IMR-90 (cell line): ENCODE results near the gene CCL2. TPM values are rescaled to one million over a fixed set of nuclear protein-coding genes. Genes with fewer than 3 reads are reported as not detected.
A peak's percentile ranks its signal among the peaks of the same experiment; 100 is the strongest.

Source experiments
- ATAC-seq: fragments of 200-7000 bp; cut with Tn5 transposase; 2 replicates; pipeline ENCODE4 v1.9.1; 2020; ENCODE audit warnings: low read depth, mild to moderate bottlenecking, moderate library complexity
- BruUV-seq: library from RNA; stranded (reverse); fragments of 400-500 nt; replicated peaks from 2 replicates; lab custom pipeline; 2021; lab: Mats Ljungman, UMichigan
- CTCF ChIA-PET: fragments of 300-600 bp; formaldehyde crosslinking; extraction: SDS; loops from one replicate; lab custom pipeline; 2021; ENCODE audit warnings: antibody characterized with exemption; lab: Yijun Ruan, JAX
- POLR2A ChIA-PET: fragments of 300-600 bp; sonication (Branson Sonifier 250); formaldehyde crosslinking; loops from one replicate; lab custom pipeline; 2022; ENCODE audit warnings: antibody characterized with exemption; ENCODE audit not compliant: unreplicated experiment; lab: Charles Lee
- DNase-seq: peaks from one replicate; pipeline ENCODE4 v3.0.0; 2013
- H2AFZ ChIP-seq: replicated peaks from 2 replicates; pipeline ENCODE3; 2013; ENCODE audit warnings: low read length, mild to moderate bottlenecking; ENCODE audit not compliant: poor library complexity
- H2AK5ac ChIP-seq: 2 replicates; pipeline ENCODE4 v1.6.1; 2013; ENCODE audit warnings: low read depth, low read length, inconsistent platforms
- H2AK9ac ChIP-seq: replicated peaks from 2 replicates; pipeline ENCODE3; 2013; ENCODE audit warnings: mild to moderate bottlenecking, low read depth, low read length, moderate library complexity; ENCODE audit not compliant: poor library complexity
- H2BK120ac ChIP-seq: 2 replicates; pipeline ENCODE4 v1.6.1; 2013; ENCODE audit warnings: low read depth, low read length, inconsistent platforms
- H2BK15ac ChIP-seq: 3 replicates; pipeline ENCODE4 v1.6.1; 2013; ENCODE audit warnings: low read depth, low read length, inconsistent platforms
- H2BK20ac ChIP-seq: 2 replicates; pipeline ENCODE4 v1.6.1; 2013; ENCODE audit warnings: low read depth, mild to moderate bottlenecking, inconsistent platforms, low read length, moderate library complexity
- H2BK5ac ChIP-seq: 2 replicates; pipeline ENCODE4 v1.6.1; 2013; ENCODE audit warnings: mild to moderate bottlenecking, low read depth, low read length, inconsistent platforms; ENCODE audit not compliant: poor library complexity, severe bottlenecking
- H3K14ac ChIP-seq: replicated peaks from 2 replicates; pipeline ENCODE4 v1.6.1; 2013; ENCODE audit warnings: low read depth, low read length, inconsistent platforms
- H3K18ac ChIP-seq: 2 replicates; pipeline ENCODE4 v1.6.1; 2013; ENCODE audit warnings: low read depth, low read length, control low read depth
- H3K23ac ChIP-seq: 2 replicates; pipeline ENCODE4 v1.6.1; 2013; ENCODE audit warnings: low read depth, low read length, inconsistent platforms
- H3K27ac ChIP-seq: 2 replicates; pipeline ENCODE4 v1.5.1; 2013; ENCODE audit warnings: mild to moderate bottlenecking, control low read depth, low read length; ENCODE audit not compliant: insufficient read depth
- H3K27me3 ChIP-seq: 2 replicates; pipeline ENCODE4 v1.6.1; 2013; ENCODE audit warnings: low read length; ENCODE audit not compliant: control insufficient read depth, insufficient read depth
- H3K36me3 ChIP-seq: 2 replicates; pipeline ENCODE4 v1.6.1; 2013; ENCODE audit warnings: low read length, mixed read lengths; ENCODE audit not compliant: control insufficient read depth, insufficient read depth
- H3K4ac ChIP-seq: 2 replicates; pipeline ENCODE4 v1.6.1; 2013; ENCODE audit warnings: low read depth, low read length, inconsistent platforms
- H3K4me1 ChIP-seq: 2 replicates; pipeline ENCODE4 v1.6.1; 2013; ENCODE audit warnings: low read length, mixed read lengths; ENCODE audit not compliant: control insufficient read depth, insufficient read depth
- H3K4me2 ChIP-seq: 2 replicates; pipeline ENCODE4 v1.6.1; 2013; ENCODE audit warnings: low read depth, mild to moderate bottlenecking, control low read depth, low read length, moderate library complexity
- H3K4me3 ChIP-seq: 2 replicates; pipeline ENCODE4 v1.5.1; 2013; ENCODE audit warnings: low read depth, mild to moderate bottlenecking, control low read depth, low read length, moderate library complexity; ENCODE audit not compliant: insufficient read depth
- H3K56ac ChIP-seq: 2 replicates; pipeline ENCODE4 v1.6.1; 2013; ENCODE audit warnings: low read length, inconsistent platforms; ENCODE audit not compliant: insufficient read depth; ENCODE audit errors: extremely low read depth
- H3K79me1 ChIP-seq, 2 experiments: 2 replicates each; pipeline ENCODE4 v1.6.1; 2013; ENCODE audit warnings: low read length in 2 of 2, inconsistent platforms in 1 of 2, low read depth in 1 of 2
- H3K9ac ChIP-seq: 2 replicates; pipeline ENCODE4 v1.6.1; 2013; ENCODE audit warnings: low read depth, low read length, control low read depth
- H3K9me1 ChIP-seq: 2 replicates; pipeline ENCODE4 v1.6.1; 2013; ENCODE audit warnings: low read length, inconsistent platforms; ENCODE audit not compliant: insufficient read depth
- H3K9me3 ChIP-seq: 2 replicates; pipeline ENCODE4 v1.6.1; 2013; ENCODE audit warnings: low read length; ENCODE audit not compliant: control insufficient read depth, insufficient read depth
- H4K20me1 ChIP-seq: 2 replicates; pipeline ENCODE4 v1.6.1; 2013; ENCODE audit warnings: low read length, inconsistent platforms; ENCODE audit not compliant: insufficient read depth
- H4K5ac ChIP-seq: 2 replicates; pipeline ENCODE4 v1.6.1; 2013; ENCODE audit warnings: mild to moderate bottlenecking, low read depth, low read length, control low read depth
- H4K8ac ChIP-seq, 2 experiments: 2 replicates each; pipeline ENCODE4 v1.6.1; 2013; ENCODE audit warnings: low read depth in 2 of 2, low read length in 2 of 2, control low read depth in 1 of 2, inconsistent platforms in 1 of 2
- H4K91ac ChIP-seq: 2 replicates; pipeline ENCODE4 v1.6.1; 2013; ENCODE audit warnings: low read depth, low read length, inconsistent platforms; ENCODE audit not compliant: insufficient read depth
- BHLHE40 ChIP-seq: fragments of 150-350 bp; IDR thresholded peaks from 2 replicates; pipeline ENCODE4 v1.6.1; 2016; ENCODE audit warnings: mild to moderate bottlenecking, low read depth, low read length
- CHD1 ChIP-seq: IDR thresholded peaks from 2 replicates; pipeline ENCODE4 v1.6.1; 2012; ENCODE audit warnings: low read depth, low read length, improper control_type of control experiment
- MAFK ChIP-seq: IDR thresholded peaks from 2 replicates; pipeline ENCODE4 v1.6.1; 2012; ENCODE audit warnings: low read depth, low read length, improper control_type of control experiment
- MAZ ChIP-seq: IDR thresholded peaks from 2 replicates; pipeline ENCODE4 v1.6.1; 2012; ENCODE audit warnings: low read depth, mild to moderate bottlenecking, low read length, improper control_type of control experiment, moderate library complexity, borderline replicate concordance
- MXI1 ChIP-seq: IDR thresholded peaks from 2 replicates; pipeline ENCODE4 v1.6.1; 2012; ENCODE audit warnings: low read depth, mild to moderate bottlenecking, low read length, moderate library complexity, borderline replicate concordance
- NFE2L2 ChIP-seq: fragments of 150-350 bp; IDR thresholded peaks from 2 replicates; pipeline ENCODE4 v1.6.1; 2016; ENCODE audit warnings: low read depth, mild to moderate bottlenecking, low read length
- POLR2A ChIP-seq: IDR thresholded peaks from 2 replicates; pipeline ENCODE4 v1.6.1; 2012; ENCODE audit warnings: mild to moderate bottlenecking, low read depth, low read length
- RAD21 ChIP-seq: IDR thresholded peaks from 2 replicates; pipeline ENCODE4 v1.6.1; 2012; ENCODE audit warnings: low read length, improper control_type of control experiment
- RCOR1 ChIP-seq: IDR thresholded peaks from 2 replicates; pipeline ENCODE4 v1.6.1; 2012; ENCODE audit warnings: mild to moderate bottlenecking, low read length, improper control_type of control experiment; ENCODE audit not compliant: insufficient replicate concordance
- RFX5 ChIP-seq: IDR thresholded peaks from 2 replicates; pipeline ENCODE4 v1.8.0; 2012; ENCODE audit warnings: low read depth, mild to moderate bottlenecking, low read length, moderate library complexity
- SMC3 ChIP-seq: fragments of 150-350 bp; IDR thresholded peaks from 2 replicates; pipeline ENCODE4 v1.6.1; 2016; ENCODE audit warnings: low read depth, mild to moderate bottlenecking, antibody characterized with exemption, low read length, moderate library complexity
- WGBS, 2 experiments: methylation state at CpG; one replicate each; pipeline versions ENCODE4 v1.1.5 to v1.1.7; 2013; ENCODE audit warnings: missing lambda C conversion rate in 2 of 2; ENCODE audit not compliant: insufficient read length in 1 of 2; ENCODE audit errors: extremely low coverage in 2 of 2; 5-methylcytosine and 5-hydroxymethylcytosine counted together
- dilution Hi-C: fragments of 300-500 bp; cut with HindIII; formaldehyde crosslinking; loops from one replicate; pipeline ENCODE4 v1.14.3; 2018; ENCODE audit warnings: low sequenced_read_pairs; ENCODE audit not compliant: unreplicated experiment
- in situ Hi-C: fragments of 300-500 bp; cut with MboI; formaldehyde crosslinking; loops from 3 replicates; pipeline ENCODE4 v1.14.3; 2019; ENCODE audit warnings: low sequenced_read_pairs, inconsistent platforms, mixed read lengths
- intact Hi-C: fragments of 100-400 bp; cut with micrococcal nuclease; formaldehyde crosslinking; loops from 2 replicates; pipeline ENCODE4 v1.10.0; 2022
- polyA plus RNA-seq, 3 experiments: library from polyadenylated mRNA; depleted of rRNA; stranded (reverse); fragments of >200 nt; gene quantifications; 2 replicates each; pipeline ENCODE4 v1.2.3, GENCODE V29; 2012; ENCODE audit warnings: low replicate concordance in 1 of 3
- total RNA-seq: library from RNA; depleted of rRNA; stranded (reverse); fragments of >200 nt; gene quantifications from 2 replicates; pipeline ENCODE4 v1.2.3, GENCODE V29; 2012
- TF ChIP-seq, protein P1 (sequence below): fragments of 150-350 bp; IDR thresholded peaks from 2 replicates; pipeline ENCODE4 v1.6.1; 2016; ENCODE audit warnings: low read depth, mild to moderate bottlenecking, low read length, moderate library complexity, borderline replicate concordance
- TF ChIP-seq, protein P2 (sequence below): fragments of 150-350 bp; IDR thresholded peaks from 2 replicates; pipeline ENCODE4 v1.6.1; 2017; ENCODE audit warnings: mild to moderate bottlenecking, antibody characterized with exemption, low read length, low read depth
- TF ChIP-seq, protein P3 (sequence below): conservative IDR thresholded peaks from 2 replicates; pipeline ENCODE4 v1.5.1; 2012; ENCODE audit warnings: mild to moderate bottlenecking, low read depth, low read length, improper control_type of control experiment

Gene CCL2
- total and polyA plus RNA-seq, 2 of the 4 experiments (the other 2 are of a cell fraction) = 103 to 206 TPM

DNA sequence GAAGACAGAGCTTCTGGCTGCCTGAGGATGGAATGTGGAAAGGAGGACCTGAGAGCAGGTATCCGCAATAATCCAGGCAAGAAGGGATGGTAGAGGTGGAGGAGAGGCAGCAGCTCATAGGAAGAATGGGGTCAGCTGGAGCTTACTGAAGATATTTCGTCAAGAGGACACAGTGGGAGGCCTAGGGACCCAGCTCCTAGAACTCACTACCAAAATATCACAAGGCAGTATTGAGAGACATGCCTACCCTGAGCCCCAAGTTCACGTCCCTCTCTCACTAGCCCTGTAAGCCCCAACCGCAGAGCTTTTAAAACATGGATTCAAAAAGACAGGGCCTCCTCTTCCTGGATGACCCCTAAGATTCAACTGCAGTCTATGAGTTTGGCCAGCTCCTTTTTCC lies 50.0 kb downstream of the CCL2 start:
- H2BK120ac ChIP-seq = no peak overlapping the region
- H3K4me3 ChIP-seq = no peak overlapping the region
- dilution Hi-C loops (no loop called here), in situ Hi-C loops (loop anchor here (5.0 kb wide), 3 partner anchors 52 to 103 kb away; partner anchors contain the start of gene CCL13), intact Hi-C loops (no loop called here)
- ChIA-PET CTCF (interaction anchor here (0.7 to 1.6 kb wide), 4 partner anchors 49 to 106 kb away, joined by 3 to 7 read pairs (median 4); no protein-coding TSS in a partner anchor), POLR2A (no interaction called here)
- DNase-seq (no peak), ATAC-seq (no peak)
- H3K27me3 ChIP-seq = no peaks in the 10 kb centered on the region
- H3K79me1 ChIP-seq = no peaks in the 10 kb centered on the region
- H2BK20ac ChIP-seq = no peak overlapping the region
- H2AFZ ChIP-seq = no peak overlapping the region
- no peak overlapping the region for H3K23ac ChIP-seq
- no peak overlapping the region for H3K27ac ChIP-seq
- no peaks in the 10 kb centered on the region for H3K36me3 ChIP-seq
- H2BK15ac ChIP-seq = no peak overlapping the region; the same call in 2 of the 3 replicates
- H3K56ac ChIP-seq = no peak overlapping the region
- no peaks in the 10 kb centered on the region for H4K20me1 ChIP-seq
- H2AK5ac ChIP-seq = 0 out of 2 replicates have a peak overlapping the region, but pooled peaks have one; percentile 17
- no peak overlapping the region for H3K14ac ChIP-seq
- no peak overlapping the region for H4K91ac ChIP-seq
- no TSS peak for BruUV-seq
- no peak overlapping the region for H3K4me2 ChIP-seq
- H3K4me1 ChIP-seq = peaks cover 15% of the 10 kb centered on the region
- no peak for TF ChIP-seq SMC3
- TF ChIP-seq POLR2A = no peak
- no peak for TF ChIP-seq MAZ
- no peak for TF ChIP-seq RCOR1
- TF ChIP-seq, protein P1, sequence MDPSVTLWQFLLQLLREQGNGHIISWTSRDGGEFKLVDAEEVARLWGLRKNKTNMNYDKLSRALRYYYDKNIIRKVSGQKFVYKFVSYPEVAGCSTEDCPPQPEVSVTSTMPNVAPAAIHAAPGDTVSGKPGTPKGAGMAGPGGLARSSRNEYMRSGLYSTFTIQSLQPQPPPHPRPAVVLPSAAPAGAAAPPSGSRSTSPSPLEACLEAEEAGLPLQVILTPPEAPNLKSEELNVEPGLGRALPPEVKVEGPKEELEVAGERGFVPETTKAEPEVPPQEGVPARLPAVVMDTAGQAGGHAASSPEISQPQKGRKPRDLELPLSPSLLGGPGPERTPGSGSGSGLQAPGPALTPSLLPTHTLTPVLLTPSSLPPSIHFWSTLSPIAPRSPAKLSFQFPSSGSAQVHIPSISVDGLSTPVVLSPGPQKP = no peak
- no peak for TF ChIP-seq NFE2L2
- no peak for TF ChIP-seq CHD1
- TF ChIP-seq, protein P2, sequence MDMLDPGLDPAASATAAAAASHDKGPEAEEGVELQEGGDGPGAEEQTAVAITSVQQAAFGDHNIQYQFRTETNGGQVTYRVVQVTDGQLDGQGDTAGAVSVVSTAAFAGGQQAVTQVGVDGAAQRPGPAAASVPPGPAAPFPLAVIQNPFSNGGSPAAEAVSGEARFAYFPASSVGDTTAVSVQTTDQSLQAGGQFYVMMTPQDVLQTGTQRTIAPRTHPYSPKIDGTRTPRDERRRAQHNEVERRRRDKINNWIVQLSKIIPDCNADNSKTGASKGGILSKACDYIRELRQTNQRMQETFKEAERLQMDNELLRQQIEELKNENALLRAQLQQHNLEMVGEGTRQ = no peak
- TF ChIP-seq MAFK = no peak
- no peak for TF ChIP-seq MXI1
- no peak for TF ChIP-seq RFX5
- TF ChIP-seq, protein P3, sequence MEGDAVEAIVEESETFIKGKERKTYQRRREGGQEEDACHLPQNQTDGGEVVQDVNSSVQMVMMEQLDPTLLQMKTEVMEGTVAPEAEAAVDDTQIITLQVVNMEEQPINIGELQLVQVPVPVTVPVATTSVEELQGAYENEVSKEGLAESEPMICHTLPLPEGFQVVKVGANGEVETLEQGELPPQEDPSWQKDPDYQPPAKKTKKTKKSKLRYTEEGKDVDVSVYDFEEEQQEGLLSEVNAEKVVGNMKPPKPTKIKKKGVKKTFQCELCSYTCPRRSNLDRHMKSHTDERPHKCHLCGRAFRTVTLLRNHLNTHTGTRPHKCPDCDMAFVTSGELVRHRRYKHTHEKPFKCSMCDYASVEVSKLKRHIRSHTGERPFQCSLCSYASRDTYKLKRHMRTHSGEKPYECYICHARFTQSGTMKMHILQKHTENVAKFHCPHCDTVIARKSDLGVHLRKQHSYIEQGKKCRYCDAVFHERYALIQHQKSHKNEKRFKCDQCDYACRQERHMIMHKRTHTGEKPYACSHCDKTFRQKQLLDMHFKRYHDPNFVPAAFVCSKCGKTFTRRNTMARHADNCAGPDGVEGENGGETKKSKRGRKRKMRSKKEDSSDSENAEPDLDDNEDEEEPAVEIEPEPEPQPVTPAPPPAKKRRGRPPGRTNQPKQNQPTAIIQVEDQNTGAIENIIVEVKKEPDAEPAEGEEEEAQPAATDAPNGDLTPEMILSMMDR = no peak
- TF ChIP-seq BHLHE40 = no peak
- TF ChIP-seq RAD21 = no peak
- H3K9me1 ChIP-seq = peaks cover 6% of the 10 kb centered on the region; the same call in 1 of the 2 replicates
- WGBS, 2 experiments = 100% methylated on average over 1 of the region's 4 CpGs; no CpG with 5 or more reads in 1 of the 2 experiments
- H3K9ac ChIP-seq = no peak overlapping the region
- no peak overlapping the region for H4K5ac ChIP-seq
- H3K9me3 ChIP-seq = no peaks in the 10 kb centered on the region
- no peak overlapping the region for H2AK9ac ChIP-seq
- no peak overlapping the region for H3K4ac ChIP-seq
- H3K18ac ChIP-seq = no peak overlapping the region
- H4K8ac ChIP-seq = no peak overlapping the region
- H2BK5ac ChIP-seq = no peak overlapping the region
